SK-N-SH (cell line): ENCODE data around the gene ZNF549. TPM values are rescaled to one million over a fixed set of nuclear protein-coding genes. Genes with fewer than 3 reads are reported as not detected.

Experiments
- CTCF ChIA-PET: fragments of 300-600, 350-600 bp; formaldehyde crosslinking; extraction: SDS; loops from one replicate; lab custom pipeline; 2021; lab: Yijun Ruan, JAX
- POLR2A ChIA-PET: fragments of 350-600 bp; sonication (Branson Sonifier 250); formaldehyde crosslinking; extraction: SDS; loops from one replicate; lab custom pipeline; 2020; ENCODE audit warnings: antibody characterized with exemption, inconsistent platforms; lab: Yijun Ruan, JAX
- DNase-seq: peaks from one replicate; pipeline ENCODE4 v3.0.0; 2012
- H2AFZ ChIP-seq: fragments of 200-600 bp; sonication (generic); 2 replicates; pipeline ENCODE4 v1.8.1; 2016; ENCODE audit warnings: antibody characterized with exemption, mild to moderate bottlenecking, low read depth
- H3F3A ChIP-seq: fragments of 200-600 bp; sonication (generic); replicated peaks from 2 replicates; pipeline ENCODE3; 2016; ENCODE audit warnings: antibody characterized with exemption, mild to moderate bottlenecking; ENCODE audit not compliant: insufficient read depth
- H3K27ac ChIP-seq, 2 experiments: fragments of 200-500 bp in 1 of 2; fragments of 200-600 bp in 1 of 2; sonication (Bioruptor generic) in 1 of 2; sonication (generic), shearing (Covaris generic) in 1 of 2; 2 replicates each; pipeline versions ENCODE4 v1.5.1 to v1.6.1; 2014 to 2016; ENCODE audit warnings: low read depth in 2 of 2, inconsistent platforms in 1 of 2, low read length in 1 of 2, mild to moderate bottlenecking in 1 of 2, mixed read lengths in 1 of 2
- H3K27me3 ChIP-seq: fragments of 200-600 bp; sonication (generic), shearing (Covaris generic); 2 replicates; pipeline ENCODE4 v1.6.1; 2016; ENCODE audit warnings: mixed run types; ENCODE audit not compliant: insufficient read depth
- H3K36me3 ChIP-seq, 2 experiments: fragments of 200-500 bp in 1 of 2; fragments of 200-600 bp in 1 of 2; sonication (Bioruptor generic) in 1 of 2; sonication (generic) in 1 of 2; replicated peaks in 1 of 2; 2 replicates each; pipeline versions ENCODE3 to v1.5.1; 2014 to 2016; ENCODE audit warnings: low read length in 1 of 2, mild to moderate bottlenecking in 1 of 2; ENCODE audit not compliant: insufficient read depth in 2 of 2, control insufficient read depth in 1 of 2
- H3K4me1 ChIP-seq, 2 experiments: fragments of 200-500 bp in 1 of 2; fragments of 200-600 bp in 1 of 2; sonication (Bioruptor generic) in 1 of 2; sonication (generic), shearing (Covaris generic) in 1 of 2; 2 replicates each; pipeline versions ENCODE4 v1.5.1 to v1.6.1; 2014 to 2016; ENCODE audit warnings: low read depth in 1 of 2, low read length in 1 of 2, mixed run types in 1 of 2; ENCODE audit not compliant: insufficient read depth in 2 of 2, control insufficient read depth in 1 of 2
- H3K4me2 ChIP-seq: fragments of 200-600 bp; sonication (generic), shearing (Covaris generic); 2 replicates; pipeline ENCODE4 v1.6.1; 2017; ENCODE audit warnings: mixed run types
- H3K4me3 ChIP-seq, 2 experiments: fragments of 200-500 bp in 1 of 2; fragments of 200-600 bp in 1 of 2; sonication (Bioruptor generic) in 1 of 2; sonication (generic), shearing (Covaris generic) in 1 of 2; 2 replicates each; pipeline versions ENCODE4 v1.5.1 to v1.8.1; 2014 to 2016; ENCODE audit warnings: low read depth in 2 of 2, inconsistent platforms in 1 of 2, low read length in 1 of 2, mild to moderate bottlenecking in 1 of 2, mixed read lengths in 1 of 2, moderate library complexity in 1 of 2
- H3K79me2 ChIP-seq: fragments of 200-600 bp; sonication (generic); 2 replicates; pipeline ENCODE4 v1.8.1; 2017; ENCODE audit warnings: mild to moderate bottlenecking; ENCODE audit not compliant: insufficient read depth
- H3K9ac ChIP-seq: fragments of 200-600 bp; sonication (generic); 2 replicates; pipeline ENCODE4 v1.6.1; 2017; ENCODE audit warnings: mixed run types
- H3K9me2 ChIP-seq: fragments of 200-600 bp; sonication (generic); 2 replicates; pipeline ENCODE4 v1.6.1; 2017; ENCODE audit warnings: mixed run types
- H3K9me3 ChIP-seq: fragments of 200-600 bp; sonication (generic); 2 replicates; pipeline ENCODE4 v1.6.1; 2017; ENCODE audit warnings: mixed run types, mild to moderate bottlenecking, moderate library complexity
- H4K20me1 ChIP-seq: fragments of 200-600 bp; sonication (generic); 2 replicates; pipeline ENCODE4 v1.6.1; 2017; ENCODE audit warnings: mild to moderate bottlenecking, mixed run types; ENCODE audit not compliant: insufficient read depth
- CHD2 ChIP-seq: fragments of 150-350 bp; IDR thresholded peaks from 2 replicates; pipeline ENCODE4 v1.6.1; 2018; ENCODE audit warnings: low read length; ENCODE audit not compliant: partially characterized antibody
- CTCF ChIP-seq: fragments of 200-600 bp; sonication (generic); IDR thresholded peaks from 2 replicates; pipeline ENCODE4 v1.6.1; 2017; ENCODE audit warnings: antibody characterized with exemption, mild to moderate bottlenecking, moderate library complexity
- FOSL2 ChIP-seq: IDR thresholded peaks from 2 replicates; pipeline ENCODE4 v1.4.0; 2012; ENCODE audit warnings: low read depth, mild to moderate bottlenecking, moderate library complexity, borderline replicate concordance
- GABPA ChIP-seq: IDR thresholded peaks from 2 replicates; pipeline ENCODE4 v1.4.0; 2012; ENCODE audit warnings: low read depth, mild to moderate bottlenecking
- GATA2 ChIP-seq: sonication (generic); formaldehyde crosslinking; IDR thresholded peaks from 2 replicates; pipeline ENCODE4 v1.5.0; 2020; ENCODE audit warnings: mild to moderate bottlenecking, missing genetic modification reagents
- MEF2A ChIP-seq: IDR thresholded peaks from 2 replicates; pipeline ENCODE4 v1.4.0; 2012; ENCODE audit warnings: low read depth, borderline replicate concordance
- MXI1 ChIP-seq: IDR thresholded peaks from 2 replicates; pipeline ENCODE4 v1.6.1; 2012; ENCODE audit warnings: mild to moderate bottlenecking, low read depth, low read length, improper control_type of control experiment
- NFIC ChIP-seq: IDR thresholded peaks from 2 replicates; pipeline ENCODE4 v1.4.0; 2012; ENCODE audit warnings: borderline replicate concordance
- NRF1 ChIP-seq: IDR thresholded peaks from 2 replicates; pipeline ENCODE4 v1.6.1; 2012; ENCODE audit warnings: low read depth, mild to moderate bottlenecking, low read length
- PBX3 ChIP-seq: IDR thresholded peaks from 2 replicates; pipeline ENCODE4; 2012
- POLR2AphosphoS5 ChIP-seq: IDR thresholded peaks from 2 replicates; pipeline ENCODE4 v1.6.1; 2012; ENCODE audit warnings: low read depth, low read length
- RCOR1 ChIP-seq: fragments of 150-350 bp; IDR thresholded peaks from 2 replicates; pipeline ENCODE4 v1.6.1; 2017; ENCODE audit warnings: antibody characterized with exemption, low read length
- REST ChIP-seq: IDR thresholded peaks from 2 replicates; pipeline ENCODE4 v1.6.1; 2012; ENCODE audit warnings: mild to moderate bottlenecking, low read depth, low read length, moderate library complexity
- RXRA ChIP-seq: IDR thresholded peaks from 2 replicates; pipeline ENCODE4 v1.4.0; 2012; ENCODE audit warnings: low read depth, mild to moderate bottlenecking, borderline replicate concordance
- SMC3 ChIP-seq: IDR thresholded peaks from 2 replicates; pipeline ENCODE4 v1.6.1; 2012; ENCODE audit warnings: low read depth, low read length, improper control_type of control experiment
- TAF1 ChIP-seq: IDR thresholded peaks from 2 replicates; pipeline ENCODE4 v1.6.1; 2012; ENCODE audit warnings: low read depth, mild to moderate bottlenecking, low read length, moderate library complexity, borderline replicate concordance
- TEAD4 ChIP-seq: IDR thresholded peaks from 2 replicates; pipeline ENCODE4 v1.4.0; 2012; ENCODE audit warnings: mild to moderate bottlenecking, borderline replicate concordance; ENCODE audit not compliant: insufficient read depth
- USF1 ChIP-seq: IDR thresholded peaks from 2 replicates; pipeline ENCODE4 v1.4.0; 2012; ENCODE audit warnings: low read depth, borderline replicate concordance
- YY1 ChIP-seq: IDR thresholded peaks from 2 replicates; pipeline ENCODE4 v1.4.0; 2012; ENCODE audit warnings: low read depth, mild to moderate bottlenecking
- ZBTB33 ChIP-seq: IDR thresholded peaks from 2 replicates; pipeline ENCODE4 v1.4.0; 2012; ENCODE audit warnings: low read depth, borderline replicate concordance
- WGBS: methylation state at CpG from one replicate; pipeline ENCODE4 v1.1.6; 2017; ENCODE audit warnings: low lambda C conversion rate; 5-methylcytosine and 5-hydroxymethylcytosine counted together
- polyA plus RNA-seq, 3 experiments: library from polyadenylated mRNA; depleted of rRNA; stranded (reverse); fragments of >200 nt; gene quantifications; 2 replicates each; pipeline ENCODE4 v1.2.3, GENCODE V29; 2012

Gene ZNF549
- polyA plus RNA-seq, 1 of the 3 experiments (the other 2 are of a cell fraction) = 2.4 TPM

- TF ChIP-seq MEF2A (no peak), YY1 (0 out of 2 replicates have a peak, but pooled peaks have one; percentile 18), USF1 (no peak), REST (no peak), TEAD4 (no peak), NRF1 (no peak)
These were observed 51.5 kb downstream of the ZNF549 start, which contains the start of gene ZNF416 (continued) for GRCh38 chr19:57578487-57579205.

- Histone ChIP-seq H3K9me3 (no peaks in the 10 kb centered on the region; the same call in 1 of the 2 replicates), H3K4me1 (peaks cover 0 to 9% of the 10 kb centered on the region in 2 experiments; a peak in 1 of 4 replicates), H3K9me2 (no peaks in the 10 kb centered on the region), H3F3A (peaks cover 3% of the 10 kb centered on the region), H3K27ac (no peak overlapping the region), H3K36me3 (no peaks in the 10 kb centered on the region), H3K4me2 (no peak overlapping the region), H3K4me3 (peak overlapping the region in 1 of 2 experiments; percentile 62; a peak in 1 of 4 replicates), H3K79me2 (peaks cover 9% of the 10 kb centered on the region), H3K9ac (no peak overlapping the region), H4K20me1 (no peaks in the 10 kb centered on the region), H2AFZ (peak overlapping the region; percentile 90; the same call in 1 of the 2 replicates), H3K27me3 (no peaks in the 10 kb centered on the region)
- no peak for DNase-seq
- ChIA-PET POLR2A (no interaction called here), CTCF (interaction anchor here (1.4 kb wide), 1 partner anchor 39 kb away, joined by 3 read pairs; no protein-coding TSS in a partner anchor)
- 66% methylated on average over 13 of the region's 21 CpGs for WGBS
- no peak for TF ChIP-seq MEF2A
- TF ChIP-seq RCOR1 = no peak
- no peak for TF ChIP-seq FOSL2
- TF ChIP-seq TAF1 = no peak
- TF ChIP-seq PBX3 = no peak
- no peak for TF ChIP-seq CTCF
- TF ChIP-seq ZBTB33 = no peak
- TF ChIP-seq GATA2 (CRISPR knock-in tag) = no peak
- no peak for TF ChIP-seq TEAD4
- no peak for TF ChIP-seq USF1
- no peak for TF ChIP-seq NFIC
- no peak for TF ChIP-seq RXRA
- no peak for TF ChIP-seq MXI1
- no peak for TF ChIP-seq SMC3
- TF ChIP-seq CHD2 = no peak
- no peak for TF ChIP-seq GABPA
- TF ChIP-seq POLR2AphosphoS5 = no peak
These were observed 56.0 kb downstream of the ZNF549 start for GRCh38 chr19:57583104-57583520.
